Measurements from ENCODE around the gene DLST.

GRCh38 chr14:74934476-74935359 is 53.0 kb downstream of the DLST start:
- TF ChIP-seq POLR2A (IDR thresholded peaks at IDR 0.05) (no peak), CTCF (IDR thresholded peaks at IDR 0.05 in 4 of 5, conservative IDR thresholded peaks at IDR 0.05 in 1 of 5) (no peak)

Data from gastrocnemius medialis (tissue), 4 donors.